Activated naive CD8-positive, alpha-beta T cell treated with anti-CD3 and anti-CD28 coated beads, Interleukin-2, amount 10 ng/mL, durations not matched to agents 7 days and 5 days (primary cell): Measurements from ENCODE around the gene CD200R1L. TPM values are rescaled to one million over a fixed set of nuclear protein-coding genes. Genes with fewer than 3 reads are reported as not detected.

Source experiments
- ATAC-seq: fragments of 150-1000 bp; cut with Tn5 transposase; one replicate; pipeline ENCODE4 v1.10.0; 2021; ENCODE audit warnings: low read depth, moderate library complexity
- POLR2A ChIA-PET: fragments of 350-600 bp; sonication (Branson Sonifier 250); formaldehyde crosslinking; loops from one replicate; lab custom pipeline; 2021; ENCODE audit warnings: antibody characterized with exemption; lab: Charles Lee
- DNase-seq: peaks from one replicate; pipeline ENCODE4 v3.0.0; 2021
- H3K27ac Mint-ChIP-seq: one replicate; pipeline ENCODE4 v1.8.0; 2022; ENCODE audit warnings: mild to moderate bottlenecking, mixed read lengths
- H3K27me3 Mint-ChIP-seq: one replicate; pipeline ENCODE4 v1.8.0; 2022; ENCODE audit warnings: mild to moderate bottlenecking, moderate library complexity, mixed read lengths
- H3K36me3 Mint-ChIP-seq: one replicate; pipeline ENCODE4 v1.8.0; 2021; ENCODE audit warnings: mild to moderate bottlenecking, mixed read lengths
- H3K4me1 Mint-ChIP-seq: one replicate; pipeline ENCODE4 v1.8.0; 2021; ENCODE audit warnings: mixed read lengths
- H3K4me3 Mint-ChIP-seq: one replicate; pipeline ENCODE4 v1.8.0; 2022; ENCODE audit warnings: mild to moderate bottlenecking, moderate library complexity, mixed read lengths
- H3K9me3 Mint-ChIP-seq: one replicate; pipeline ENCODE4 v1.8.0; 2021; ENCODE audit warnings: mixed read lengths
- total RNA-seq, 2 experiments: library from RNA; stranded (reverse); gene quantifications; one replicate each; pipeline ENCODE4 v1.2.3, GENCODE V29; 2021

Gene CD200R1L
- total RNA-seq, 2 experiments from 2014 or later, result not detected

DNA sequence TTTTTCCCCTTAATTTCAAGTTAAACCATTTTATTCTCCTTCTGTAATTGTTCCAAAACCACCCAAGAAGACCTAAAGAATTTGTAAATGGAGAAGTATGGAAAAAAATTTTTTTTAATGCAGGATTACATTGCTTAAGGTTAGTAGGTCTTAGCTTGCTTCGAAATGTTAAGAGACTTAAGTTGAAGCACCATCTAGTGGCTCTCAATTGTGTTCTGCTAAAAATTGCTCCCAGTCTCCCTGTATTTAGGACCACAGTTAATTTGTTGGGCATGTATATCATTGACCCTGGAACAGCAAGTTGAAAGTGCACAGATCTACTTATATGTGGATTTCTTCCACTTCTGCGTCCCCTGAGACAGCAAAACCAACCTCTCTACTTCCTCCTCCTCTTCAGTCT, 32.4 kb downstream of the CD200R1L start:
- no peaks in the 10 kb centered on the region for H3K27me3 Mint-ChIP-seq
- peaks cover 4% of the 10 kb centered on the region for H3K36me3 Mint-ChIP-seq
- H3K9me3 Mint-ChIP-seq, result peaks cover 1% of the 10 kb centered on the region
- POLR2A ChIA-PET, result interaction anchor here (0.9 kb wide), 1 partner anchor 79 kb away, joined by 3 read pairs; no protein-coding TSS in a partner anchor
- peaks cover 21% of the 10 kb centered on the region for H3K4me1 Mint-ChIP-seq
- DNase-seq (no peak), ATAC-seq (no peak)
- no peak overlapping the region for H3K27ac Mint-ChIP-seq
- H3K4me3 Mint-ChIP-seq, result no peak overlapping the region

DNA sequence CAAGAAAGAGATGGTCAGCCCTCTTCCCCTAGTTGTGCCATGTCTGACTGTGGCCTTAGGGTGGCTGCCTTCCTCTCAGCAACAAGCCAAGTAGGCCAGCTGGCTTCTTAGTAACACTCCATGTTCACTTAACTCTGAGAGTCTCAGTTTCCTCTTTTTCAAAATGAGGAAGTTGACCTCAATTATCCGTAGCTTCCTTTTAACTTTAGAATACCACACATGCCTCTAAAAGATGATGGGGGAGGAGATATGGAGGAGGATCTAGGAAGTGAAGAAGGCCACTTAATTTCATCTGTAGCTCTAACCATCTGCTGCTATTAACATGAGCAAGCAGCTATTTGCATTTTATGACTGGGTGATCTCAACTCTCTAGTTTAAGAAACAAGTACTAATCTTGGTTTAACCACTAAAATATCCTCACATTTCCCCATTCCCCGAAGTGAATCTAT, 32.9 kb downstream of the CD200R1L start:
- Mint-ChIP-seq H3K4me3 (no peak overlapping the region), H3K4me1 (peaks cover 20% of the 10 kb centered on the region), H3K27ac (no peak overlapping the region), H3K36me3 (peaks cover 3% of the 10 kb centered on the region), H3K27me3 (no peaks in the 10 kb centered on the region), H3K9me3 (peaks cover 1% of the 10 kb centered on the region)
- DNase-seq (no peak), ATAC-seq (no peak)
- POLR2A ChIA-PET, result interaction anchor here (0.9 kb wide), 1 partner anchor 79 kb away, joined by 3 read pairs; no protein-coding TSS in a partner anchor

DNA sequence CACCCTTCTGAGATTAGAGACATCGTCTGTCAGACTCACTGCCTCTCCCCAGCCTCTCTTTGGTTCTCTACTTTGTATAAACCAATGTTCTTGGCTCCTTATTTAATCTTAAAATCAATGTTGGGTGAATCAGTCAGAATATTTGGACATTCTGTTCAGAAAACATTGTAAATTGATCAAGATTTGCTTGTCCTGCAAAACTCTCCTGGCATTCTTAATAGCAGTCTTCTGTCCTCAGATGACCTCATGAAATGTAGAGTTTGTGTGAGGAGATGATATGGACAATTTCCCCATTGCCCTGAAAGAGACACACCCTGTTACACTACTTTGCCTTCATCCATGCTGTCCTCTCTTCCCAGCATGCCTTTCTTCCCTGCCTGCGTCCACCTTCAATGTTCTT, 33.6 kb downstream of the CD200R1L start:
- ATAC-seq (no peak), DNase-seq (no peak)
- no peak overlapping the region for H3K27ac Mint-ChIP-seq
- POLR2A ChIA-PET, result no interaction called here
- peaks cover 20% of the 10 kb centered on the region for H3K4me1 Mint-ChIP-seq
- H3K27me3 Mint-ChIP-seq, result no peaks in the 10 kb centered on the region
- no peaks in the 10 kb centered on the region for H3K9me3 Mint-ChIP-seq
- H3K36me3 Mint-ChIP-seq, result peaks cover 3% of the 10 kb centered on the region
- no peak overlapping the region for H3K4me3 Mint-ChIP-seq

DNA sequence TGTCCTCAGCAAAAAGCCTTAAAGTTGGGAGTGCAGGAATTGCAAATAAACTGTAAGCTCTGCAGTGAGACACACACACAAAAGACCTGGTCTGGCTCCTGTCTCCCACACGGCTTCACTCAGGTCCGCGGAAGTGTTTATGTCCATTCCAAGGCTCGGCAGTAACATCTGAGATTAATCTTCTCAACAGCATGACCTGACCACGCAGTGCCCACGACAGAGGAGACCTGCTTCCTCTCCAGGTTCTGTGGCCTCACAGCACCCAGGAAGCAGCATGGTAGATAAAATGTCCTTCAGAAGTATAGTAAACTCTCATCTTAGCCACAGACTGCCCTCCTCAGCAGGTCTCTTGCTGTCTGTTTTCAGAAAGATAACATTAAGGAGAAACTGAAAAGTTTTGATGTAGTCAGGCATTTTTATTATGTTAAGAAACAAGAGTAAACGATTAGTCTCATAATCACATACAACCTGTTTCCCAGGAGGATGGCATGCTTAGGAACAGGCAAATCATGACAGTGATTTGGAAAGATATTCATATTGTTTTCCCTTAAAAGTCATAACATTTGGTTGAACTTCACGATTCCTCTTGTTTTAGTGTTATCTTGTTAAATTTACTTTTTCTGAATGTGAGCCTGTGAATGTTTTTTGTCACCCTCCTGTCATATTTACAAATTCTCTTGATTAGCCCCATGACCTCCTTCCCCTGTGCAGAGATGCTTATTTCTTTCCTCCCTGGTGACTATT, 34.6 kb downstream of the CD200R1L start:
- no peak for DNase-seq
- Mint-ChIP-seq H3K27ac (no peak overlapping the region), H3K4me3 (no peak overlapping the region)

DNA sequence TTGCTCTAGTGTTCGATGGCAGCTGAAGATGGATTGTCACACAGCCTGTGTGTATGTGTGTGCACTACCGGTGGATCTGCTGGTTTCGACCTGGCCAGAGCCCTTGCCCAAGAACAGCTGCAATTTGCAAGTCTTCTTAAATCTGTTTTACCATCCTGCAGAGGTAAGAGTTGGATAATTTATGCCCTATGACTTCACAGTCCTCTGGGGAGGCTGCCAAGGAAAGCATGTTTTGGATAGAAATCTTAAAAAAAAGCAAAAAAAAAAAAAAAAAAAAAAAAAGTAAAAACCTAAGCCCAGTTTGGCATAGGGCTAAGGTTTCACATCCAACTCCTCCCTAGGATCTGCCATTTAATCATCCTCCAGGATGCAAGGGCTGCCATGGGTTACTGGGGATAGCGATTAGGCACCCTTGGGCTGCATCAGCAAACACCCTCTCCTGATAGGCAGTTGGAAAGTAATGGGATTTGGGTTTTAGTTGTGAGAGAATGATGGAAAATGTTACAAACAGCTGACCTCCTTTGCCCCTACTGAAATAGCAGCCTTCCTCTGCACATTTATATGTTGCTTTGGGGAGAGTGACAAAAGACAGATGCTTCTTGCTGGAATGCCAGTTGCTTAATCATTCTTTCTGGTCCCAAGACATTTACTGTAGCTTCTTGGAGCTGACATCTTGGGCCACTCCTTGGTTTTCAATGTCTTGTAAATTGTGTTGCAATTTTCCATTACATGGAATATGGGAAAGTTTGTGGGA, 35.4 kb downstream of the CD200R1L start:
- POLR2A ChIA-PET, result interaction anchor here (0.9 kb wide), 1 partner anchor 36 kb away, joined by 3 read pairs; no protein-coding TSS in a partner anchor
- Mint-ChIP-seq H3K36me3 (peaks cover 3% of the 10 kb centered on the region), H3K27ac (no peak overlapping the region), H3K27me3 (peaks cover 2% of the 10 kb centered on the region), H3K4me1 (peaks cover 20% of the 10 kb centered on the region), H3K9me3 (no peaks in the 10 kb centered on the region), H3K4me3 (no peak overlapping the region)
- no peak for DNase-seq
- no peak for ATAC-seq

More for the DNA sequence above, 34.6 kb downstream of the CD200R1L start:
- Mint-ChIP-seq H3K36me3 (peaks cover 3% of the 10 kb centered on the region), H3K9me3 (no peaks in the 10 kb centered on the region), H3K4me1 (peaks cover 20% of the 10 kb centered on the region), H3K27me3 (no peaks in the 10 kb centered on the region)
- POLR2A ChIA-PET, result interaction anchor here (0.9 kb wide), 1 partner anchor 35 kb away, joined by 3 read pairs; no protein-coding TSS in a partner anchor
- peak; percentile 73 for ATAC-seq

DNA sequence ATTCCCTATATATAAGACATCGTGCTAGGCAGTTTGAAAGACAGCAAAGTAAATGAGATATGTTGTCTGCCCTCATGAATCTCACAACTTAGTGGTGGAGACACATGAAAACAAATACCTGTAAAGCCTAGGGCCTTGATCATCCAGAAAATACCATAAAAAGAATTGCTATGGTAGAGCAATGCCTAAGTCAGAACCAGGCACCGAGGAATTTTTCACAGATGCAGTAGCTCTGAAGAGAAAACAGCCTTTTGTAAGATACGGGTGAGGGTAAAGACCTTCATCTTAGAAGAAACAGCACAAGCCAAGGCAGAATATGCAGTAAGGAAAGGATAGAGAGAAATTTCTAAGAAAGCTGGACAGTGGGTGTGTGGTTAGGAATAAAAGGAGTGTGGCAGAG, 36.1 kb downstream of the CD200R1L start:
- peaks cover 3% of the 10 kb centered on the region for H3K36me3 Mint-ChIP-seq
- DNase-seq (no peak), ATAC-seq (no peak)
- H3K9me3 Mint-ChIP-seq, result no peaks in the 10 kb centered on the region
- no peak overlapping the region for H3K4me3 Mint-ChIP-seq
- POLR2A ChIA-PET, result no interaction called here
- peaks cover 20% of the 10 kb centered on the region for H3K4me1 Mint-ChIP-seq
- peaks cover 2% of the 10 kb centered on the region for H3K27me3 Mint-ChIP-seq
- H3K27ac Mint-ChIP-seq, result no peak overlapping the region

DNA sequence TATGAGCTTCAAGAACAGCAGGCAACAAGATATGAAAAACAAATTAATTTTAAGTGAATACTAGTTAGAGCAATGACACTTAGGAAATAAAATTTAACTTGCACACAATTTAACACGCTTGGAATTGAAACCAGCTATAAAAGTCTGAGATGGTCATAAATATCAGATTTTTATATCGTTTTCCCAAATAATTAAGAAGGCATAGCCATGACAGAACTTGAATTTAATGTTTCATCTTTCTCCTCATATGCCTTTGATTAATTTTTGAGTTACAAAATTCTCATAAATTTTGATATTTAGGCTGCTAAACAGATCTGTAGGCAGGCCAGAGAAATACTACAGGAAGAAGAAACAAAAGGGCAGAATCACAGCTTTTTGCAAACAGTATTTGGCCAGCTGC, 38.5 kb downstream of the CD200R1L start:
- peaks cover 12% of the 10 kb centered on the region for H3K4me1 Mint-ChIP-seq
- H3K9me3 Mint-ChIP-seq, result peaks cover 3% of the 10 kb centered on the region
- H3K4me3 Mint-ChIP-seq, result no peak overlapping the region
- POLR2A ChIA-PET, result no interaction called here
- DNase-seq, result no peak
- no peak for ATAC-seq
- H3K36me3 Mint-ChIP-seq, result peaks cover 1% of the 10 kb centered on the region
- H3K27ac Mint-ChIP-seq, result no peak overlapping the region
- peaks cover 7% of the 10 kb centered on the region for H3K27me3 Mint-ChIP-seq

DNA sequence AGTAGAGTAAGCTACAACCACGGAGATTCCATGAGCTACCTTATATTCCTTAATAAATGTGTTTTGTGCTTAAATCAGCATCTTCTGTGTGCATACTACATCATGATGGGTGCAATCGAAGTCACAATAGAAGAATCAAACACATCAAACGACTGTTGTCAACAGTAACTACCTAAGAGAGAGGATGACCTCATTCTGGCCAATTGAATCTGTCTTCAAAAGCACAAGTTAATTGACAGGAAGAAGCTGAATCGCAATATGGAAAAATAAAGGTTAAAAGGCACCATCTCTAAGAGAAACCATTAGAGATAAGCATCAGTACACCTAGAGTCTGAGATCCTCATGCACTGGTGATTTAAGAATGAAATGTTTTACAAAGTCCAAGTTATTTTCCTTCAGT, 39.0 kb downstream of the CD200R1L start:
- DNase-seq, result no peak

DNA sequence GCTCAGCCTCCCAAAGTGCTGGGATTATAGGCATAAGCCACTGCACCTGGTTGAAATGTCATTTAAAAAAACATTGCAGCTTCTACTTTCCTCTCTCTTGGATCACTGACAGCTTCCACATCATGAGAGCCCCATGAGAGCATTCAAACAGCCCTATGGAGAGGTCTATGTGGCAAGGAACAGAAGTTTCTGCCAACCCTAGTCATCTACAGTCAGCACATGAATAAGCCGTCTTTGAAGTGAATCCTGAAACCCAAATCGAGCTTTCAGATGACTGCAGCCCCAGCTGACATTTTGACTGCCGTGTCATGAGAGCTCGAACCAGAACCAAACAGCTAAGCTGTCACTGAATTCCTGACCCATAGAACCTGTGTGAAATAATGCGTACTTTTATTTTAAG, 39.8 kb downstream of the CD200R1L start:
- ATAC-seq, result no peak
- Mint-ChIP-seq H3K36me3 (no peaks in the 10 kb centered on the region), H3K27ac (no peak overlapping the region), H3K27me3 (peaks cover 7% of the 10 kb centered on the region), H3K4me1 (peaks cover 10% of the 10 kb centered on the region), H3K4me3 (no peak overlapping the region), H3K9me3 (peaks cover 3% of the 10 kb centered on the region)
- POLR2A ChIA-PET, result no interaction called here
- no peak for DNase-seq

More for the DNA sequence above, 39.0 kb downstream of the CD200R1L start:
- peaks cover 11% of the 10 kb centered on the region for H3K4me1 Mint-ChIP-seq
- POLR2A ChIA-PET, result no interaction called here
- peaks cover 7% of the 10 kb centered on the region for H3K27me3 Mint-ChIP-seq
- ATAC-seq, result no peak
- H3K9me3 Mint-ChIP-seq, result peaks cover 3% of the 10 kb centered on the region
- H3K36me3 Mint-ChIP-seq, result no peaks in the 10 kb centered on the region
- no peak overlapping the region for H3K4me3 Mint-ChIP-seq
- H3K27ac Mint-ChIP-seq, result no peak overlapping the region

DNA sequence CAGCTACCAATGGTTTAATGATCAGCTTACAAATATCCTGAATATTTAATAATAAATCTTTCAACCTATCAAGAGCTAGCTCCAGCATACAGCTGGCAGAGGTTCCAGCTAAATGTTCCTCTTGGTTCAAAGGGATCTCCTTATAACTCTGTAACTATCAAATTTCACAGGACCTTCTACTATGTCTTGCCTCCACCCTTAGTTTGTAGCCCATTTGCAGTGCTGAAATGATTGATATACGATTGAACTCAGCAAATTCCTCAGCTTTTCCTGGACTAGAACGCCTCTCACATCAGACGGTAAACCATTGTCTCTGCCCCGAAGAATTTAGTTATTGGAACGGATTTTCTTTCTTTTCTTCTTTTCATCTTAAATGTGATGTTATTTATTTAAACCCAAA, 41.5 kb downstream of the CD200R1L start:
- Mint-ChIP-seq H3K36me3 (no peaks in the 10 kb centered on the region), H3K27me3 (peaks cover 7% of the 10 kb centered on the region), H3K4me1 (peaks cover 4% of the 10 kb centered on the region), H3K27ac (no peak overlapping the region), H3K9me3 (peaks cover 3% of the 10 kb centered on the region), H3K4me3 (no peak overlapping the region)
- DNase-seq (no peak), ATAC-seq (no peak)
- POLR2A ChIA-PET, result no interaction called here

DNA sequence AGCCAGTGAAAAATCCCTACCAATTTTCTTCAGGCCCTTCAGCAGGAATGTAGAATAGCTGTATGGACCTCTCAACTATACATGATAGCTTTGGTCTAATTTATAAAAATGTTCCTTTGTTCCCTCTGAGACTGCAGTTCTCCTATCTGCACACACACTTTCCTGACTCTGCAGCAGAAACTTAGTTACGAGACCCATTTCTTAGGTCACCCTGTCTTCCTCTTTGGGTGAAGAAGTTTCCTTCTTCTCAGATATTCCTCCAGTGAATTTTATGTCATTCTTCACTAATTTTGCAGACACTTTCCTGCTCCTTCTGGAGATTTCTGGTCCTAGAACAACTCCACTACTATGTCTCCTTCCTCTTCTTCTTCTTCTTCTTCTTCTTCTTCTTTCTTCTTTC, 42.6 kb downstream of the CD200R1L start:
- no peak for DNase-seq
- H3K27me3 Mint-ChIP-seq, result peaks cover 7% of the 10 kb centered on the region
- H3K9me3 Mint-ChIP-seq, result peaks cover 3% of the 10 kb centered on the region
- H3K4me3 Mint-ChIP-seq, result no peak overlapping the region
- H3K27ac Mint-ChIP-seq, result no peak overlapping the region
- POLR2A ChIA-PET, result no interaction called here
- H3K4me1 Mint-ChIP-seq, result peaks cover 4% of the 10 kb centered on the region
- ATAC-seq, result no peak
- H3K36me3 Mint-ChIP-seq, result no peaks in the 10 kb centered on the region

DNA sequence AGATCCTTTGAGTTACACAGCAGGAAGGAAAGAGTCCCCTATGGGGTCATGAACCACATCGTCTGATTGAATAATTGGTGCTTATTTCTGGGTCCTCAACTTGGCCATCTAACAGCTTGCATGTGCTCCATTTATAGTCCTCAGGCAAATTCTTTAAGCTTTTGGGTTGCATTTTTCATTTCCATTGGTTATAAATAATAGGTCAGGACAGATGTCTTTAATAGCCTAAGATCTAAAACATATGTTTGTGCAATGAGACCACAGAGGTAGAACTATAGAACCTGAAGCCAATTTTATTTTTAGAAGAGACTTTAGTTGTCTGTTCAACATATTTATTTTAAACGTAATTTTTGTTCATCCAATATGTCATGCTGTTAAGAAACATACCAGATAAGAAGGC, 43.2 kb downstream of the CD200R1L start:
- H3K4me1 Mint-ChIP-seq, result peaks cover 4% of the 10 kb centered on the region
- H3K36me3 Mint-ChIP-seq, result no peaks in the 10 kb centered on the region
- no peak for ATAC-seq
- H3K4me3 Mint-ChIP-seq, result no peak overlapping the region
- no peak for DNase-seq
- peaks cover 7% of the 10 kb centered on the region for H3K27me3 Mint-ChIP-seq
- H3K9me3 Mint-ChIP-seq, result peaks cover 3% of the 10 kb centered on the region
- POLR2A ChIA-PET, result no interaction called here
- no peak overlapping the region for H3K27ac Mint-ChIP-seq

DNA sequence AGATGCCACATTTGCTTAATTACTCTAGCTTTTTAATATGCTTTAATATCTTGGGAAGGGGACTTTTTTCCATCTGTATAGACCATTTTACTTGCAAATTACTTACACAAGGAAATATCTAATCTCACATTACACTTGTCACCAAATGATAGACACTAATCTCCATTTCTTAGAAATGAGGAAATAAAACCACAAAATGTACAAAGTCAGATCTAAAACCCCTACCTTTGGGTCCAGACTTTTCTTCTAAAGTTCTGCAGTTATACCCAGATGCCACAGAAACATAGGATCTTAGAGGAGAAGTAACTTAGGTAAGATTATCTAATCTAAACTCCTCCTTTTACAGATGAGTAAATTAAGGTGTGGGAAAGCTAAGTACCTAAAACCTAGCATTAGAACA, 44.3 kb downstream of the CD200R1L start:
- Mint-ChIP-seq H3K27me3 (peaks cover 7% of the 10 kb centered on the region), H3K4me1 (peaks cover 4% of the 10 kb centered on the region), H3K27ac (no peak overlapping the region), H3K36me3 (no peaks in the 10 kb centered on the region), H3K9me3 (peaks cover 3% of the 10 kb centered on the region), H3K4me3 (no peak overlapping the region)
- no peak for DNase-seq
- POLR2A ChIA-PET, result no interaction called here
- no peak for ATAC-seq
